Osteoblast (primary cell): ENCODE results near the gene ADGRG1. TPM values are rescaled to one million over a fixed set of nuclear protein-coding genes. Genes with fewer than 3 reads are reported as not detected.

Experiments
- DNase-seq: peaks from one replicate; pipeline ENCODE4 v3.0.0; 2011; ENCODE audit warnings: low spot score, mixed read lengths; ENCODE audit not compliant: insufficient read length; ENCODE audit errors: missing footprints
- H2AFZ ChIP-seq: 2 replicates; pipeline ENCODE4 v1.6.0; 2011; ENCODE audit warnings: mild to moderate bottlenecking, low read length
- H3K27ac ChIP-seq: 2 replicates; pipeline ENCODE4 v1.5.1; 2011; ENCODE audit warnings: mild to moderate bottlenecking, low read depth, low read length, moderate library complexity
- H3K27me3 ChIP-seq: 2 replicates; pipeline ENCODE4 v1.6.0; 2012; ENCODE audit warnings: mild to moderate bottlenecking, control low read depth, inconsistent platforms, low read length, moderate library complexity; ENCODE audit not compliant: insufficient read depth
- H3K36me3 ChIP-seq: 2 replicates; pipeline ENCODE4 v1.5.1; 2011; ENCODE audit warnings: mild to moderate bottlenecking, low read length, control low read depth, moderate library complexity; ENCODE audit not compliant: insufficient read depth
- H3K4me1 ChIP-seq: 2 replicates; pipeline ENCODE4 v1.5.1; 2011; ENCODE audit warnings: mild to moderate bottlenecking, low read length, control low read depth, moderate library complexity; ENCODE audit not compliant: insufficient read depth
- H3K4me2 ChIP-seq: 2 replicates; pipeline ENCODE4 v1.6.0; 2011; ENCODE audit warnings: mild to moderate bottlenecking, low read length; ENCODE audit not compliant: insufficient read depth
- H3K4me3 ChIP-seq: fragments of 200-600 bp; sonication (generic); 3 replicates; pipeline ENCODE4 v1.5.1; 2012; ENCODE audit warnings: mild to moderate bottlenecking, low read length, inconsistent platforms; ENCODE audit not compliant: insufficient read depth
- H3K79me2 ChIP-seq: 2 replicates; pipeline ENCODE4 v1.6.0; 2012; ENCODE audit warnings: mild to moderate bottlenecking, low read length, control low read depth, inconsistent platforms; ENCODE audit not compliant: insufficient read depth
- H3K9me3 ChIP-seq: 2 replicates; pipeline ENCODE4 v1.5.1; 2011; ENCODE audit warnings: low read depth, low read length, control low read depth
- H4K20me1 ChIP-seq: 2 replicates; pipeline ENCODE4 v1.6.0; 2012; ENCODE audit warnings: mild to moderate bottlenecking, low read length, control low read depth; ENCODE audit not compliant: insufficient read depth
- CTCF ChIP-seq: IDR thresholded peaks from 2 replicates; pipeline ENCODE4 v1.5.1; 2011; ENCODE audit warnings: mild to moderate bottlenecking, low read depth, low read length, moderate library complexity; ENCODE audit errors: extremely low read depth
- total RNA-seq: library from RNA; depleted of rRNA; stranded (reverse); fragments of >200 nt; gene quantifications from 2 replicates; pipeline ENCODE4 v1.2.3, GENCODE V29; 2012

The ADGRG1 gene
- total RNA-seq, 1 donor = 0.72 TPM

- no peak for TF ChIP-seq CTCF
- Histone ChIP-seq H4K20me1 (no peaks in the 10 kb centered on the region), H3K4me1 (no peaks in the 10 kb centered on the region), H3K4me2 (no peak overlapping the region), H2AFZ (no peak overlapping the region), H3K79me2 (no peaks in the 10 kb centered on the region), H3K4me3 (no peak overlapping the region), H3K27ac (no peak overlapping the region), H3K36me3 (no peaks in the 10 kb centered on the region), H3K27me3 (peaks cover 7% of the 10 kb centered on the region), H3K9me3 (no peaks in the 10 kb centered on the region)
- DNase-seq = peak; percentile 32
Measured at GRCh38 chr16:57665541-57665940, 37.1 kb downstream of the ADGRG1 start.

- TF ChIP-seq CTCF = no peak
- Histone ChIP-seq H3K36me3 (no peaks in the 10 kb centered on the region), H3K79me2 (no peaks in the 10 kb centered on the region), H4K20me1 (no peaks in the 10 kb centered on the region), H3K9me3 (no peaks in the 10 kb centered on the region), H3K4me1 (no peaks in the 10 kb centered on the region), H3K27me3 (peaks cover 8% of the 10 kb centered on the region), H3K4me3 (no peak overlapping the region), H3K4me2 (no peak overlapping the region), H3K27ac (no peak overlapping the region), H2AFZ (no peak overlapping the region)
- peak; percentile 46 for DNase-seq
Measured at GRCh38 chr16:57666353-57667047, 38.1 kb downstream of the ADGRG1 start.

- no peak overlapping the region for H2AFZ ChIP-seq
- no peaks in the 10 kb centered on the region for H3K4me1 ChIP-seq
- no peaks in the 10 kb centered on the region for H3K9me3 ChIP-seq
- H3K36me3 ChIP-seq = no peaks in the 10 kb centered on the region
- no peak overlapping the region for H3K27ac ChIP-seq
- no peaks in the 10 kb centered on the region for H3K79me2 ChIP-seq
- no peak for TF ChIP-seq CTCF
- peak; percentile 57 for DNase-seq
- no peak overlapping the region for H3K4me3 ChIP-seq
- H3K4me2 ChIP-seq = no peak overlapping the region
- peaks cover 13% of the 10 kb centered on the region for H3K27me3 ChIP-seq
- no peaks in the 10 kb centered on the region for H4K20me1 ChIP-seq
Measured at GRCh38 chr16:57667048-57667525, 38.7 kb downstream of the ADGRG1 start.

GRCh38 chr16:57667526-57668262 lies 39.3 kb downstream of the ADGRG1 start:
- no peak overlapping the region for H2AFZ ChIP-seq
- H3K4me2 ChIP-seq = no peak overlapping the region
- no peaks in the 10 kb centered on the region for H4K20me1 ChIP-seq
- peaks cover 19% of the 10 kb centered on the region for H3K27me3 ChIP-seq
- no peaks in the 10 kb centered on the region for H3K4me1 ChIP-seq
- H3K36me3 ChIP-seq = no peaks in the 10 kb centered on the region
- no peaks in the 10 kb centered on the region for H3K9me3 ChIP-seq
- DNase-seq = peak; percentile 80
- no peaks in the 10 kb centered on the region for H3K79me2 ChIP-seq
- no peak overlapping the region for H3K4me3 ChIP-seq
- H3K27ac ChIP-seq = no peak overlapping the region
- no peak for TF ChIP-seq CTCF
